Measurements from ENCODE around the gene SMYD3.

SMYD3 gene

GRCh38 chr1:246156847-246157246 is 350.2 kb downstream of the SMYD3 start:
- H3K4me1 ChIP-seq (ENCODE audit: control insufficient read depth in 5 of 5, insufficient read depth in 5 of 5, low read length in 5 of 5), result peaks cover 4 to 32% (median 27%) of the 10 kb centered on the region in 5 donors
- no peak overlapping the region for H3K4me3 ChIP-seq (ENCODE audit: low read depth in 1 of 5, low read length in 5 of 5)
- H3K9me3 ChIP-seq (ENCODE audit: control insufficient read depth in 5 of 5, low read length in 5 of 5), result no peaks in the 10 kb centered on the region
- H3K9ac ChIP-seq (ENCODE audit: low read length in 5 of 5), result no peak overlapping the region
- H3K36me3 ChIP-seq (ENCODE audit: control insufficient read depth in 5 of 5, insufficient read depth in 5 of 5, low read length in 5 of 5), result no peaks in the 10 kb centered on the region
- H3K27me3 ChIP-seq (ENCODE audit: control insufficient read depth in 5 of 5, insufficient read depth in 4 of 5, low read length in 5 of 5), result no peaks in the 10 kb centered on the region
- peak overlapping the region; percentile 94 for H3K27ac ChIP-seq (ENCODE audit: low read depth, low read length)

DNA sequence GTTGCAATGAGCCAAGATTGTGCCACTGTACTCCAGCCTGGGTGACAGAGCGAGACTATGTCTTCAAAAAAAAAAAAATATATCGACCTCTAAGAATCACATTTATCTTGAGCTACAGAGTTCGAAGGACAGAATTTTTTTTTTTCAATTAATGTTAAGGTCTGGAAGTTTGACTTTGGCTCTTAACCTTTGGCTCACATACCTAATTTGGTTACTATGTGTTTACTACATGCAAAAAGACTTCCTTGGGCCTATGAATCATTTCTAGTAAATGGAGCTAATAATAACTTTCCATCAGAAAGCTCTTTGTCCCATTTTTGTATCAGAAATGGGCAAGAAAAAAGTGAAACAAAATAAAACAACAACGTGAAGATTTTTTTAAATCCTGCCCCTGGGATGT is 351.2 kb downstream of the SMYD3 start:
- Histone ChIP-seq H3K4me3 (ENCODE audit: low read depth in 1 of 5, low read length in 5 of 5) (no peak overlapping the region), H3K27ac (ENCODE audit: low read depth, low read length) (peak overlapping the region; percentile 94), H3K9me3 (ENCODE audit: control insufficient read depth in 5 of 5, low read length in 5 of 5) (no peaks in the 10 kb centered on the region), H3K36me3 (ENCODE audit: control insufficient read depth in 5 of 5, insufficient read depth in 5 of 5, low read length in 5 of 5) (no peaks in the 10 kb centered on the region), H3K4me1 (ENCODE audit: control insufficient read depth in 5 of 5, insufficient read depth in 5 of 5, low read length in 5 of 5) (peaks cover 4 to 33% (median 23%) of the 10 kb centered on the region in 5 donors), H3K9ac (ENCODE audit: low read length in 5 of 5) (no peak overlapping the region), H3K27me3 (ENCODE audit: control insufficient read depth in 5 of 5, insufficient read depth in 4 of 5, low read length in 5 of 5) (no peaks in the 10 kb centered on the region)

- Histone ChIP-seq H3K27me3 (ENCODE audit: control insufficient read depth in 5 of 5, insufficient read depth in 4 of 5, low read length in 5 of 5) (no peaks in the 10 kb centered on the region), H3K27ac (ENCODE audit: low read depth, low read length) (peak overlapping the region; percentile 19), H3K36me3 (ENCODE audit: control insufficient read depth in 5 of 5, insufficient read depth in 5 of 5, low read length in 5 of 5) (no peaks in the 10 kb centered on the region), H3K9me3 (ENCODE audit: control insufficient read depth in 5 of 5, low read length in 5 of 5) (no peaks in the 10 kb centered on the region), H3K4me1 (ENCODE audit: control insufficient read depth in 5 of 5, insufficient read depth in 5 of 5, low read length in 5 of 5) (peaks cover 4 to 33% (median 23%) of the 10 kb centered on the region in 5 donors), H3K4me3 (ENCODE audit: low read depth in 1 of 5, low read length in 5 of 5) (no peak overlapping the region), H3K9ac (ENCODE audit: low read length in 5 of 5) (no peak overlapping the region)
Measured at GRCh38 chr1:246153796-246154212, 353.3 kb downstream of the SMYD3 start.

DNA sequence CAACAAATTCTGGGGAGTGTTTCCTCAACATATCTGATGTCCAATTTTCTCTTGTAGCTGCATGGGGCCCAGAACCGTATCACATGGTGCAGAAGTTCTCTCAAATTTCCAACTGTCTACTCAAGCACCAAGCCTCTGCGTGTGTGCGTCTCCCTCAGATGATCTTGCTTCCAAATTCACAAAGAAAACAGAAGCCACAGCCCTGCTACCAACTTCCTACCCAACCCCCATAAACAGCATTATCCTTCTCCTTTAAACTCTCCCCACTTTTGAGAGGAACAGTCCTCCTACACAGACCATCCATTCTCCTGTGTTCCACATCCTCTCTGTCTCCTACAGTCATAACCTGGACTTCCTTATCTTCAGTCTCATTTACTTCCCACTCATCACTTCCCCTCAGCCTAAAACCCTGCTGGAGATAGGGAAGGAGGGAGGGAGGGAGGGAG is 354.1 kb downstream of the SMYD3 start:
- no peak overlapping the region for H3K27ac ChIP-seq (ENCODE audit: low read depth, low read length)
- no peak overlapping the region for H3K4me3 ChIP-seq (ENCODE audit: low read depth in 1 of 5, low read length in 5 of 5)
- peaks cover 0 to 7% (median 3%) of the 10 kb centered on the region in 5 donors for H3K9me3 ChIP-seq (ENCODE audit: control insufficient read depth in 5 of 5, low read length in 5 of 5)
- H3K4me1 ChIP-seq (ENCODE audit: control insufficient read depth in 5 of 5, insufficient read depth in 5 of 5, low read length in 5 of 5), result peaks cover 4 to 33% (median 23%) of the 10 kb centered on the region in 5 donors
- no peaks in the 10 kb centered on the region for H3K36me3 ChIP-seq (ENCODE audit: control insufficient read depth in 5 of 5, insufficient read depth in 5 of 5, low read length in 5 of 5)
- H3K9ac ChIP-seq (ENCODE audit: low read length in 5 of 5), result no peak overlapping the region
- no peaks in the 10 kb centered on the region for H3K27me3 ChIP-seq (ENCODE audit: control insufficient read depth in 5 of 5, insufficient read depth in 4 of 5, low read length in 5 of 5)

GRCh38 chr1:246151796-246152434 is 355.2 kb downstream of the SMYD3 start:
- no peaks in the 10 kb centered on the region for H3K36me3 ChIP-seq (ENCODE audit: control insufficient read depth in 5 of 5, insufficient read depth in 5 of 5, low read length in 5 of 5)
- no peak overlapping the region for H3K27ac ChIP-seq (ENCODE audit: low read depth, low read length)
- peaks cover 4 to 27% (median 18%) of the 10 kb centered on the region in 5 donors for H3K4me1 ChIP-seq (ENCODE audit: control insufficient read depth in 5 of 5, insufficient read depth in 5 of 5, low read length in 5 of 5)
- peaks cover 0 to 8% (median 4%) of the 10 kb centered on the region in 5 donors for H3K9me3 ChIP-seq (ENCODE audit: control insufficient read depth in 5 of 5, low read length in 5 of 5)
- H3K9ac ChIP-seq (ENCODE audit: low read length in 5 of 5), result no peak overlapping the region
- no peak overlapping the region for H3K4me3 ChIP-seq (ENCODE audit: low read depth in 1 of 5, low read length in 5 of 5)
- H3K27me3 ChIP-seq (ENCODE audit: control insufficient read depth in 5 of 5, insufficient read depth in 4 of 5, low read length in 5 of 5), result no peaks in the 10 kb centered on the region

DNA sequence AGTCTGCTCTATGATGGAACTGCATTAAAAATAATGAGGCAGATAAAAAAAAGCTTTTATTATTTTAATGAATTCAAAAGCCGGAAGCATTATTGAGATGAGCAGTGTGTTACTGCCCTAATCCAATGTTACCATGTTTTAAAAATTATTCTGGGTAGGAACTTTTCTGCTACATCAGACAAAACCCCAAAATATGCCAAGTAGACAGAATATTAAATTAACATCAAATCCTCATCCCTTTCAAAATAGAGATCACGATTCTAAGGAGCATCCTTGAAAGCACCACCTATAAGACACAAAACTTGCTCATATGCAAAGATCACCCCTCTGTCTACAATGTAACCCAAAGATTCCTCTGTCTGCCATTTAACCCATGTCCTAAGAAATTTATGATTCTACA is 357.5 kb downstream of the SMYD3 start:
- Histone ChIP-seq H3K36me3 (ENCODE audit: control insufficient read depth in 5 of 5, insufficient read depth in 5 of 5, low read length in 5 of 5) (no peaks in the 10 kb centered on the region), H3K9me3 (ENCODE audit: control insufficient read depth in 5 of 5, low read length in 5 of 5) (peaks cover 0 to 8% (median 4%) of the 10 kb centered on the region in 5 donors), H3K9ac (ENCODE audit: low read length in 5 of 5) (no peak overlapping the region), H3K27ac (ENCODE audit: low read depth, low read length) (no peak overlapping the region), H3K4me3 (ENCODE audit: low read depth in 1 of 5, low read length in 5 of 5) (no peak overlapping the region), H3K27me3 (ENCODE audit: control insufficient read depth in 5 of 5, insufficient read depth in 4 of 5, low read length in 5 of 5) (no peaks in the 10 kb centered on the region), H3K4me1 (ENCODE audit: control insufficient read depth in 5 of 5, insufficient read depth in 5 of 5, low read length in 5 of 5) (peaks cover 0 to 9% (median 4%) of the 10 kb centered on the region in 5 donors)

DNA sequence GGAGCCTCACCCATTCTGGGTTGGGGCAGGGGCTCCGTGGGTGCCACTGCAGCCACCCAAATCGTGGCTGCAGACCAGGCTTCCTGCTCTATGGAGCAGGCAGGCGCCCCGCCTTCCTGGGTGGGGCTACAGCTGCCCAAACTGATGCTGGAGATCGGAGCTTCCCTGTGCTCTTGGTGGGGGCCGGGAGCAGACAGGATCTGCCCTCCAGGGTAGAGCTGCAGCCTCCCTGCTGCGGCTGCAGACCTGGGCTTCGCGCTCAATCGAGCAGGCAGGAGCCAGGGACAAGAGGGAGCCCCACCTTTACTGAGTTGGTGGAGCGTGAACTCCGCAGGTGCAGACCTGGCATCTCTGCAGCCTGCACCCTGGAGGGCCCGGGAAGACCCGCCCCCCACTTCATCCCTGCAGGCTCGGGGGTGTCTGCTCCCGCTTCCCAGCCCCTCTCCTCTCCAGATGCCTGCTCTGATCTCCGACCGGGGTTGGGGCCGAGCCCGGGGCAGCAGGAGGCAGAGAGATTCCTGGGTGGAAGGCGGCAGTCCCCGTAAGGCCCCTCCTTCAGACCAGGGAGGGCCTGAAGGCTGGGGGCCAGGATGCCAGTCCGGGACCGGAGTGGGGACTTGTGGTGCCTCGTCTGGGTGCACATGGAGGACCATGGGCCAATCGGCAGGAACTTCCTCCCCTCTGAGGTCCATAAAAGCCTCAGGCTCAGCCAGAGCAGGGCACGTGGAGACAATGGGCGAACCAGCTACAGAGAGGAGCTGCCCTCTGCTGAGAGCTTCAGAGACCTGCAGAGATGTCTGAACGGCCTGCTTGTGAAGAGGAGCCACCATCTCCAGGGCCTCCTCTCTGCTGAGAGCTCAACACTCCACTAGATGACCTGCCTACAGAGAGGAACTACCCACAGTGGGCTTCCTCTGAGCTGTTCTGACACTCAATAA is 359.3 kb downstream of the SMYD3 start:
- no peak overlapping the region for H3K9ac ChIP-seq (ENCODE audit: low read length in 5 of 5)
- H3K4me1 ChIP-seq (ENCODE audit: control insufficient read depth in 5 of 5, insufficient read depth in 5 of 5, low read length in 5 of 5), result peaks cover 0 to 9% (median 2%) of the 10 kb centered on the region in 5 donors
- H3K27me3 ChIP-seq (ENCODE audit: control insufficient read depth in 5 of 5, insufficient read depth in 4 of 5, low read length in 5 of 5), result no peaks in the 10 kb centered on the region
- H3K27ac ChIP-seq (ENCODE audit: low read depth, low read length), result no peak overlapping the region
- no peak overlapping the region for H3K4me3 ChIP-seq (ENCODE audit: low read depth in 1 of 5, low read length in 5 of 5)
- no peaks in the 10 kb centered on the region for H3K36me3 ChIP-seq (ENCODE audit: control insufficient read depth in 5 of 5, insufficient read depth in 5 of 5, low read length in 5 of 5)
- peaks cover 0 to 8% (median 4%) of the 10 kb centered on the region in 5 donors for H3K9me3 ChIP-seq (ENCODE audit: control insufficient read depth in 5 of 5, low read length in 5 of 5)

DNA sequence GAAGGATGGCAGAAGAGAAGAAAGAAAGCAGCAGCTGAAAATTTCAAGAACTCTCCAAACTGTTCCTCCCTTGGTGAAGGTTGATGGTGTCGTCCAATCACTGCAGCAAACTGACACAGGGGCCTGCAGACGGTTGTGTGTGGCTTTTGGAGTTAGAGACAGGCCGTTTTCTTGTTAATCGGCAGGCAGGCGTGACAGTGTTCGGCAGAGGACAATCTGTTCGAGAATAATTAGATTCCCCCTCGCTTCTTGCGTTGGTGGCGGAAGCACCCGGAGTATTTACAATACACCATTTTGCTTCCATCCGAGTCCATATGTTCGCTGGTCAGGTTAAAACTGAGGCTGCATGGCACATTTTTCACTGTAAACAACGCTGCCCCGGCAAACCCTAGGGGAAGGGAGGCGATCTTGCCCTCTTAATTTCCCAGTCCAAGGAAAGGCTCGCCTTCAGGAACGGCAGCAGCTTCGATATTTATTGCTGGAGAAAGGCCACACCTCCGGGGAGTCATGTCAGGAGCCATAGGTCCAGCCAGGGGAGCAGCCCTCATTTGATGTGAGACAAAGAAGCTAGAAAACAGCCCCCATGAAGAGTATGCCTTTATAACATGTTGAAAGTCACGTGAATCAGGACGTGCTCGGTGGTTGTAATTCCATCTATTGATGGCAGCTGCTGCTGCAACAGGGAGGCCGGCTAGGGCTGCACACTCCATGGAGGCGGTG is 360.1 kb downstream of the SMYD3 start:
- no peak overlapping the region for H3K27ac ChIP-seq (ENCODE audit: low read depth, low read length)
- H3K9me3 ChIP-seq (ENCODE audit: control insufficient read depth in 5 of 5, low read length in 5 of 5), result peaks cover 0 to 8% (median 4%) of the 10 kb centered on the region in 5 donors
- peaks cover 0 to 5% (median 0%) of the 10 kb centered on the region in 5 donors for H3K4me1 ChIP-seq (ENCODE audit: control insufficient read depth in 5 of 5, insufficient read depth in 5 of 5, low read length in 5 of 5)
- H3K36me3 ChIP-seq (ENCODE audit: control insufficient read depth in 5 of 5, insufficient read depth in 5 of 5, low read length in 5 of 5), result no peaks in the 10 kb centered on the region
- no peak overlapping the region for H3K9ac ChIP-seq (ENCODE audit: low read length in 5 of 5)
- H3K4me3 ChIP-seq (ENCODE audit: low read depth in 1 of 5, low read length in 5 of 5), result no peak overlapping the region
- no peaks in the 10 kb centered on the region for H3K27me3 ChIP-seq (ENCODE audit: control insufficient read depth in 5 of 5, insufficient read depth in 4 of 5, low read length in 5 of 5)

- H3K9ac ChIP-seq (ENCODE audit: low read length in 5 of 5), result no peak overlapping the region
- no peak overlapping the region for H3K4me3 ChIP-seq (ENCODE audit: low read depth in 1 of 5, low read length in 5 of 5)
- no peaks in the 10 kb centered on the region for H3K4me1 ChIP-seq (ENCODE audit: control insufficient read depth in 5 of 5, insufficient read depth in 5 of 5, low read length in 5 of 5)
- H3K27me3 ChIP-seq (ENCODE audit: control insufficient read depth in 5 of 5, insufficient read depth in 4 of 5, low read length in 5 of 5), result no peaks in the 10 kb centered on the region
- H3K9me3 ChIP-seq (ENCODE audit: control insufficient read depth in 5 of 5, low read length in 5 of 5), result peaks cover 0 to 8% (median 4%) of the 10 kb centered on the region in 5 donors
- H3K36me3 ChIP-seq (ENCODE audit: control insufficient read depth in 5 of 5, insufficient read depth in 5 of 5, low read length in 5 of 5), result no peaks in the 10 kb centered on the region
- no peak overlapping the region for H3K27ac ChIP-seq (ENCODE audit: low read depth, low read length)
Measured at GRCh38 chr1:246145900-246146299, 361.2 kb downstream of the SMYD3 start.
